ENCODE results near the gene HADH.

The HADH gene

DNA sequence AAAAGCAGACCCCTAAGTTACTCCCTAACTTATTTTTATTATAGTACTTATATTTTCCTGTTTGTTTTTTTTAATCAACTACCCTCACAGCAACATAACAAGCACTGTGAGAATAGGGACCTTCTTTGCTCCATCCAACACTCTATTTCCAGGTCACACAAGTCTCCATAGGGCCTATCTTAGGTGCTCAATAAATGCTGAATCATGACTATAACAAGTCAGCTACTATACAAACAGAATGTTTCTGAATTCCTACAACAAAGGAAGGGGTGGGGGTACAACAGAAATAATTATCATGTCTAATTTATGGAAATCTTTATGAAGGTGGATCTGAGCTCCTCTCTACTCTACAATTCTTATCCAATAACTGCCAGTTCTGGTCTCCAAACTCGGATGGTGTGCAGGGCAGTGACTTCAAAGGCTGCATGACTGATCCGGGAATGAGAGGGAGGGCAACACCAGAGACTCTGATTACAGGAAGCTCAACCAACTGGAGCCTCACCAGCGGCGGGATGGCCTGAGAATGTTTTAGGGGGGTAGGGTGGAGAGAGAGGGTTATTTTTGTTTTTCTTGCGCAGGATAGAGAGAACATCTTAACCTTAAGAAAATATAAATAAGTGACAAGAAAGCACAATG is 71.1 kb downstream of the HADH start:
- DNase-seq = no peak

DNA sequence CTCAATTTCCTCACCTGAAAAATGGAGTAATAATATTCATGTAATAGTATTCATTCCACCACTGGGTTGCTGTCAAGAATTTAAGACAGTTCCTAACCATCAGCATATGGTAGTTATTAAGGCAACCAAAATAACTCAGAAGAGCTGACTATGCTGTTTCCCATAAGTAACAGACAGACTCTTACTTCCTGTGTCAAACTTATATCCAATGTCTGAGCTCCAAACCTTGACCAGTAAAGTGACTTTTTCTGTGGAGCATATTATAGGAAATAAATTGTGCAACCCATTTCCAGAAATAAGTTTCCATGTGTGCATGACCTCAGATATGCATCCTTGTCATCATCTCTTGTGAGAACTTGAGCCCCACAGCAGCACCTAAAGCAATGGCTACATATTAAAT is 78.8 kb downstream of the HADH start:
- no peak for DNase-seq

DNA sequence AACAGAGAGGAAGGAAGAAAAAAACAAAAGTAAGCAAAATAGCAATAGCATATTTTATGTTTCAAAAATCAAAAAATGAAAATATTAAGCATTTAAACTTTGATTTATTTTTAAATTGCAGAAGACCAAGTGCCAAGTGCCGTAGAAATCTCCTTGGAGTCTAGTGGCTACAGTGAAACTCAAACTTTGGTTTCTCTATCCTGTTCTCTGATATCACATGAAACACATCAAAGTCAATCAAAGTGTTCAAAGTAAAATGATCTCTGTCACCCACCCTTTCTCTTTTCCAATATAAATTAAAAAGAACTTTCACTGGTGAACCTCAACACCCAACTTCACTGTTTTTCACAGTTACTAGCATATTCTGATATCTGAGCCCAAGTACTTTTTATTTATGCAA is 81.1 kb downstream of the HADH start:
- no peak for DNase-seq

DNA sequence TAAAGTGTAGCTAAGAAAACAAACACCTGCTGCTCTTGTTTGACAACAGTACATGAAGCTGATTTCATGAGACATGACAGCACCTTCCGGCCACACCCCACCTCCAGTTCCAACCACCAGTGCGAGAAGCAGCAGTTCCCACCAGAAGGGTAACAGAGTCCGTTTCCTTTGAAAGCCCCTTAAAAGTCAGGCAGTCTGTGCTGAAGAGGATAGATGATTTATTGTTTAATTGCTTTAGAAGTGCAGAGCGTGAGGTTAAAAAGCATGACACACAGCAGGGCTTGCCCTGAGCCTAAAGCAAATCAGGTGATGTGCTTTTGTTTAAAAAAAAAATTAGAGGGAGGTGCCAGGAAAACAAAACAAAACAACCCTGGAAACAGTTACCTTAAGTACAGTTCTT is 82.6 kb downstream of the HADH start:
- DNase-seq = peak; percentile 76

DNA sequence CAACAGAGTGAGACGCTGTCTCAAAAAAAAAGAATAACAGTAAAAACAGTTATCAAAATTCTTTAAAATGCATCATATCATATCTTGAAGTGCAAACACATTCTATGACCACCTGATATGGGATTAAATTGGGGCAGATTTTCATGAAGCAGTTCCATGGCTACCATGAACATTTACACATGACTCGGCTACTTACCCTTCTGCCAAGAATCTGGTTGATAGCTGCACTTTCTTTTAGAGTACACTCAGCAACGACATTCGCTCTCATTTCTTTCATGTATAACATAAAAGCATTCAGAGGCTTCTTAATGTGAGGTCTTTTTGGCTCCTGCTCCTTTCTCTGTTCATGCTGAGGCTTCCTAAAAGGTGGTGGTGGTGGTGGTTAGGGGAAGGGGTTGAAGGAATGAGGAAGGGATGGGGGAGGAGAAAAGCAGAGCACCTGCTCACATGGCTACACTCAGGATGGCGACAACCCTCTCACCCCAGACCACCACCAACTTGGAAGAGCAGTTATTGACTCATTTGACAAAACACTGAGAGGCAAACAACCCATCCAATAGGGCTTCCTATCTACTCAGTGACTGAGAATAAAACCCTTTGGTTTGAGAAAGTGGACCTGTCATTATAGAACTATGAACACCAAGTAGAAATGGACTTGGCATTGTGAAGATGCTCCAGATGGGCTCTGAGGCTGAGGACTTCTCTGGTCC is 88.5 kb downstream of the HADH start:
- no peak for DNase-seq

DNA sequence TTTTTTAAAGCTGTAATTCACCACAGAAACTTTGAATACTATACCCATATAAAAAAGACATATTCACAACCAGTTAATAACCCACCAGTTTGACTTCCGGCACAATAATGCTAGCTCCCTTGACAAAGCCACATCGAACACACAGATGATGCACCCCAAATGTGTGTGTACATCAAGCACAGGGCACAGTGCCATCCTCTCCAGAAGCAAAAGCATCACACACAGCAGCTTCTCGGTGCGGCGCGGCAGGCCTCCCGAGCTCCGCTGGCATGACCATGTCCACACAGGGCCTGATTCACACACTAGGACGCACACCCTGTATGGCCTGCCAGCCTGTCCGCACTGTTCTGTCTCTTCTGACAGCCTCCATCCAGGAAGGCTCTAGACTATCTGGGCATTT is 91.1 kb downstream of the HADH start:
- peak; percentile 48 for DNase-seq

DNA sequence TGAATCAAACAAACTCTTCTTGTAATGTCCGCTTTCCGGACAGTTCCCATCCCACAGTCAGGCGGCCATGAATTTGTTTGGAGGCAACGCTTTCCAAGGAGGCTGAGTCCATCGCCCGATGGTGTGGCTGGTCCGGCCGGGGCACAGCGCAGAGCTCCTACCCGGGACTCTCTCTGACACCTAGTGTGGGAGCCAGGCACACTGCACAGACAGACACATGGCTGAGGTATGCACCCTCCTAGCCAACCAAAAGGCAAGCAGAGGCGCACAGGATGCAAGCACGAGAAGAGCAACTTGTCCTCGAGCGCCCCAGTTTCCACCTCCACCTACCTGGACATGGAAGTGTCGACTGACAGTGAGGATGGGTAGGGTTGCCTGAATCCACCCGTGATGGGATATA is 91.6 kb downstream of the HADH start:
- DNase-seq = no peak

All from CD4-positive, alpha-beta T cell treated with Interleukin-10 for 1 hour (primary cell).